Duodenal mucosa (tissue), 2 donors: ENCODE data around the gene NUP50.

Experiments used
- H3K27ac ChIP-seq: one replicate; pipeline ENCODE4 v1.7.0; 2013; ENCODE audit warnings: low read depth, low read length
- H3K27me3 ChIP-seq, 2 donors: one replicate each; pipeline ENCODE4 v1.7.0; 2013; ENCODE audit warnings: low read length in 2 of 2, control low read depth in 1 of 2; ENCODE audit not compliant: insufficient read depth in 2 of 2, control insufficient read depth in 1 of 2
- H3K36me3 ChIP-seq, 2 donors: one replicate each; pipeline ENCODE4 v1.7.0; 2013; ENCODE audit warnings: low read length in 2 of 2, control low read depth in 1 of 2; ENCODE audit not compliant: insufficient read depth in 2 of 2, control insufficient read depth in 1 of 2
- H3K4me1 ChIP-seq, 2 donors: one replicate each; pipeline ENCODE4 v1.7.0; 2013; ENCODE audit warnings: low read length in 2 of 2, control low read depth in 1 of 2; ENCODE audit not compliant: insufficient read depth in 2 of 2, control insufficient read depth in 1 of 2
- H3K4me3 ChIP-seq, 2 donors: one replicate each; pipeline ENCODE4 v1.7.0; 2013; ENCODE audit warnings: low read length in 2 of 2, low read depth in 1 of 2
- H3K9ac ChIP-seq, 2 donors: one replicate each; pipeline ENCODE4 v1.7.0; 2013; ENCODE audit warnings: low read length in 2 of 2, low read depth in 1 of 2
- H3K9me3 ChIP-seq, 2 donors: one replicate each; pipeline ENCODE4 v1.7.0; 2013; ENCODE audit warnings: low read length in 2 of 2, control low read depth in 1 of 2; ENCODE audit not compliant: control insufficient read depth in 1 of 2

Gene NUP50

GRCh38 chr22:45235851-45236342, 72.2 kb downstream of the NUP50 start:
- H3K9ac ChIP-seq, result no peak overlapping the region
- no peaks in the 10 kb centered on the region for H3K27me3 ChIP-seq
- H3K9me3 ChIP-seq, result no peaks in the 10 kb centered on the region
- peaks cover 19 to 42% of the 10 kb centered on the region in 2 donors for H3K4me1 ChIP-seq
- peaks cover 0 to 7% of the 10 kb centered on the region in 2 donors for H3K36me3 ChIP-seq
- H3K27ac ChIP-seq, result no peak overlapping the region
- H3K4me3 ChIP-seq, result no peak overlapping the region

- Histone ChIP-seq H3K27ac (no peak overlapping the region), H3K4me3 (no peak overlapping the region), H3K36me3 (peaks cover 0 to 7% of the 10 kb centered on the region in 2 donors), H3K9me3 (no peaks in the 10 kb centered on the region), H3K4me1 (peaks cover 27 to 51% of the 10 kb centered on the region in 2 donors), H3K27me3 (no peaks in the 10 kb centered on the region), H3K9ac (no peak overlapping the region)
Measured at GRCh38 chr22:45237065-45237990, 73.6 kb downstream of the NUP50 start.
